ENCODE measurements around the gene FBXO2. TPM values are rescaled to one million over a fixed set of nuclear protein-coding genes. Genes with fewer than 3 reads are reported as not detected.

FBXO2 gene
- total RNA-seq, 2 donors from 2014 or later, result 14.1 to 16.9 TPM

- no peaks in the 10 kb centered on the region for H3K27me3 ChIP-seq (replicated peaks; ENCODE audit: insufficient read depth)
- WGBS, result 88% methylated on average over 4 of the region's 4 CpGs
- no peaks in the 10 kb centered on the region for H3K9me3 ChIP-seq
- TF ChIP-seq POLR2A (IDR thresholded peaks at IDR 0.05) (no peak), POLR2AphosphoS5 (IDR thresholded peaks at IDR 0.05) (no peak), CTCF (IDR thresholded peaks at IDR 0.05) (no peak)
- H3K27ac ChIP-seq, result no peak overlapping the region
- H3K36me3 ChIP-seq, result no peaks in the 10 kb centered on the region
- no peak overlapping the region for H3K4me3 ChIP-seq
- no peak for DNase-seq (ENCODE audit: low spot score)
- H3K4me1 ChIP-seq (replicated peaks), result peaks cover 7% of the 10 kb centered on the region
- intact Hi-C loops (cut with DNase I), result loop anchor here (5.0 kb wide), 1 partner anchor 143 kb away; no protein-coding TSS in a partner anchor
These were observed 5.5 kb upstream of the FBXO2 start for GRCh38 chr1:11659748-11660147.

GRCh38 chr1:11658542-11658941, 4.3 kb upstream of the FBXO2 start:
- no peaks in the 10 kb centered on the region for H3K36me3 ChIP-seq
- WGBS, result 90% methylated on average over 23 of the region's 23 CpGs
- H3K27ac ChIP-seq, result no peak overlapping the region
- H3K4me3 ChIP-seq, result no peak overlapping the region
- TF ChIP-seq POLR2A (IDR thresholded peaks at IDR 0.05) (no peak), CTCF (IDR thresholded peaks at IDR 0.05) (no peak), POLR2AphosphoS5 (IDR thresholded peaks at IDR 0.05) (no peak)
- DNase-seq (ENCODE audit: low spot score), result no peak
- H3K9me3 ChIP-seq, result no peaks in the 10 kb centered on the region
- peaks cover 7% of the 10 kb centered on the region for H3K4me1 ChIP-seq (replicated peaks)
- H3K27me3 ChIP-seq (replicated peaks; ENCODE audit: insufficient read depth), result no peaks in the 10 kb centered on the region
- intact Hi-C loops (cut with DNase I), result loop anchor here (5.0 kb wide), 1 partner anchor 144 kb away; no protein-coding TSS in a partner anchor

- intact Hi-C loops (cut with DNase I), result loop anchor here (5.0 kb wide), 1 partner anchor 145 kb away; no protein-coding TSS in a partner anchor
- H3K4me3 ChIP-seq, result no peak overlapping the region
- no peaks in the 10 kb centered on the region for H3K27me3 ChIP-seq (replicated peaks; ENCODE audit: insufficient read depth)
- peaks cover 7% of the 10 kb centered on the region for H3K4me1 ChIP-seq (replicated peaks)
- no peak overlapping the region for H3K27ac ChIP-seq
- H3K36me3 ChIP-seq, result no peaks in the 10 kb centered on the region
- no peaks in the 10 kb centered on the region for H3K9me3 ChIP-seq
- no peak for TF ChIP-seq POLR2A (IDR thresholded peaks at IDR 0.05)
- no peak for TF ChIP-seq POLR2AphosphoS5 (IDR thresholded peaks at IDR 0.05)
- TF ChIP-seq CTCF (IDR thresholded peaks at IDR 0.05), result no peak
- WGBS, result 81% methylated on average over 6 of the region's 6 CpGs
- no peak for DNase-seq (ENCODE audit: low spot score)
These were observed 3.4 kb upstream of the FBXO2 start for GRCh38 chr1:11657654-11658053.

- TF ChIP-seq POLR2A (IDR thresholded peaks at IDR 0.05), result no peak
- no peak for TF ChIP-seq POLR2AphosphoS5 (IDR thresholded peaks at IDR 0.05)
- TF ChIP-seq CTCF (IDR thresholded peaks at IDR 0.05), result no peak
- Histone ChIP-seq H3K27ac (peak overlapping the region; percentile 60 to 80), H3K36me3 (no peaks in the 10 kb centered on the region), H3K27me3 (replicated peaks; ENCODE audit: insufficient read depth) (no peaks in the 10 kb centered on the region), H3K4me1 (replicated peaks) (peaks cover 7% of the 10 kb centered on the region), H3K4me3 (peak overlapping the region; percentile 81 to 85), H3K9me3 (no peaks in the 10 kb centered on the region)
- 20% methylated on average over 15 of the region's 45 CpGs for WGBS
- intact Hi-C loops (cut with DNase I), result loop anchor here (5.0 kb wide), 2 partner anchors 67 to 147 kb away; no protein-coding TSS in a partner anchor
- DNase-seq (ENCODE audit: low spot score), result no peak
These were observed 945 bp upstream of the FBXO2 start for GRCh38 chr1:11654939-11655808.

GRCh38 chr1:11653861-11654136, 430 bp downstream of the FBXO2 start:
- Histone ChIP-seq H3K9me3 (no peaks in the 10 kb centered on the region), H3K4me3 (peak overlapping the region; percentile 81 to 85), H3K27me3 (replicated peaks; ENCODE audit: insufficient read depth) (no peaks in the 10 kb centered on the region), H3K4me1 (replicated peaks) (peaks cover 7% of the 10 kb centered on the region), H3K27ac (peak overlapping the region; percentile 78 to 80), H3K36me3 (no peaks in the 10 kb centered on the region)
- DNase-seq (ENCODE audit: low spot score), result no peak
- TF ChIP-seq POLR2A (IDR thresholded peaks at IDR 0.05), result no peak
- TF ChIP-seq POLR2AphosphoS5 (IDR thresholded peaks at IDR 0.05), result no peak
- 65% methylated on average over 7 of the region's 7 CpGs for WGBS
- intact Hi-C loops (cut with DNase I), result loop anchor here (5.0 kb wide), 1 partner anchor 69 kb away; no protein-coding TSS in a partner anchor

Data from prostate gland (tissue), 2 donors.